ENCODE data around the gene SCAP.

- TF ChIP-seq CTCF (IDR thresholded peaks at IDR 0.05) = no peak
- no peak for TF ChIP-seq EZH2 (IDR thresholded peaks at IDR 0.05; ENCODE audit: borderline replicate concordance, insufficient read depth, low read depth, low read length, poor library complexity, severe bottlenecking)
Measured at GRCh38 chr3:47380026-47380600, 95.6 kb downstream of the SCAP start.

All from B cell (primary cell).